ENCODE measurements around the gene OVCA2.

Gene OVCA2

GRCh38 chr17:2034806-2035540 is 6.8 kb upstream of the OVCA2 start:
- DNase-seq, result no peak

GRCh38 chr17:2035541-2036488 is 6.0 kb upstream of the OVCA2 start:
- DNase-seq, result no peak

GRCh38 chr17:2037155-2037554 is 4.7 kb upstream of the OVCA2 start:
- no peak for DNase-seq

DNA sequence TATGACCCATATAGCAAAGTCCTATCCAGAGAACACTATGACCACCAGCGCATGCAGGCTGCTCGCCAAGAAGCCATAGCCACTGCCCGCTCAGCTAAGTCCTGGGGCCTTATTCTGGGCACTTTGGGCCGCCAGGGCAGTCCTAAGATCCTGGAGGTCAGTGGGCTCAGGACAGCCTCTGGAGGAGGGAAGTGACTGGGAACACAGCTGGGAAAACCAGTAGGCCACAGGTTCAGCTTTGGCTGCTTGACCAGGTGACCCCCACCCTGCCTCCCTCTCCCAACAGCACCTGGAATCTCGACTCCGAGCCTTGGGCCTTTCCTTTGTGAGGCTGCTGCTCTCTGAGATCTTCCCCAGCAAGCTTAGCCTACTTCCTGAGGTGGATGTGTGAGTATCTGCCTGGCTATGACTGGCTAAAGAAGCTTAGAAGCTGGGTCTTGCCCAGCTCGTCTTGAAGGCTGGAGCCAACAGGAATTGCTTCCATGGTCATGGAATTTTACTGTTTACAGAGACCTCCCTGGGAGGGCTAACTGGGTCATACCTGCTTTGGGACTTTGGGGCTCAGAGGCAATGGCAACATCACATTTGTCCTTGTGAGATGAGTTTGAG is 1.5 kb upstream of the OVCA2 start:
- no peak for DNase-seq

DNA sequence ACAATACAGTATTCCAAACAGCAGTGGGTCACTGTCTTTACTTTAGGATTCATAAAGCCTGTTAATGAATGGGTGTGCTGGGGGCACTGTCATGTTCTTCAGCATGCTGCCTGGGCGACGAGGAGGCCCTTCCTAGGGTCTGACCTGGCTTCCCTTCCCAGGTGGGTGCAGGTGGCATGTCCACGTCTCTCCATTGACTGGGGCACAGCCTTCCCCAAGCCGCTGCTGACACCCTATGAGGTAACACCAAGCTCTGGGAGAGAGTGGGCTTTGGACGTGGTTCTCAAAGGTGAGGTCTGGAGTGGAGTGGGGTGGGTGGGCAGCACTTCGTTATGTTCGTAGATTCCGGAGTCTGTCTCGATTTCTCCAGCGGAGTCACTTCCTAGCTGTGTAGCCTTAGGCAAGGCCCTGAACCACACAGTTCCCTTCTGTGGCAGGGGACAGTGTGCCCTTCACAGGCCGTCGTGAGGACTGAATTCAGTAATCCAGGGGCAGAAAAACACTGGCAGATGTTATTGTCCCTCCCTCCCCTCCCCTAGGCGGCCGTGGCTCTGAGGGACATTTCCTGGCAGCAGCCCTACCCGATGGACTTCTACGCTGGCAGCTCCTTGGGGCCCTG is 771 bp upstream of the OVCA2 start:
- no peak for DNase-seq

- DNase-seq, result no peak
These were observed 597 bp downstream of the OVCA2 start for GRCh38 chr17:2042390-2042847.

DNA sequence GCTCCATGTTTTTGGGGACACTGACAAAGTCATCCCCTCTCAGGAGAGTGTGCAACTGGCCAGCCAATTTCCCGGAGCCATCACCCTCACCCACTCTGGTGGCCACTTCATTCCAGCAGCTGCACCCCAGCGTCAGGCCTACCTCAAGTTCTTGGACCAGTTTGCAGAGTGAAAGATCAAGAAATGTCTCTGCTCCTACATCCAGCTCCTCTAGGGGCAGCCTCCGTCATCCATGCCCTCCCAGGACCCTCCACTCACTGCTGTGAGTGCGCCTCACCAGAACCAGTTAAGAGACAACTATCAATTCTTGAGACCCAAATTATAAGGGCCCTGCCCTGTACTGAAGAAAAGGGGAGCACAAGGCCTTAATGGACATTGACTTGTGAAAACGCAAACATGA is 1.1 kb downstream of the OVCA2 start:
- DNase-seq, result no peak

GRCh38 chr17:2043785-2044184 is 2.0 kb downstream of the OVCA2 start:
- DNase-seq, result no peak

DNA sequence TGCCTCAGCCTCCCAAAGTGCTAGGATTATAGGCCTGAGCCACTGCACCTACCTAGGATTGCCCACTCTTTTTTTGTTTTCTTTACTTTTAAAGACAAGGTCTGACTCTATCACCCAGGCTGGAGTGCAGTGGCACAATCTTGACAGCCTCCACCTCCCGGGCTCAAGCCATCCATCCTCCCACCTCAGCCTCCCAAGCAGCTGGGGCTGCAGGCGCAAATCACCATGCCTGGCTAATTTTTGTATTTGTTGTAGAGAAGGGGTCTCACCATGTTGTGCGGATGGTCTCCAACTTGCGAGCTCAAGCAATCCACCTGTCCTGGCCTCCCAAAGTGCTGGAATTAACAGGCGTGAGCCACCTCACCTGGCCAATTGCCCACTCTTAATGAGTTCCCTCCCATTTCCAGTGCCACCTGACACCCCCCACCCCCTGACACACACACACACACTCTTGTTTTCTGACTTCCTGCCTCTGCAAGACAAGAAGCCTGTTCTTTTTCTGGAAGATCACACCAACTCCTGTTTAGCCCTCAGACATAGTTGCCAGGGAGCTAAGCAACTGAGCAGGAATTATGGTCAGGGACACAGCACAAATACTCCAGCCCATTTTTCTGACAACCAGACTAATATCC is 2.6 kb downstream of the OVCA2 start:
- no peak for DNase-seq

DNA sequence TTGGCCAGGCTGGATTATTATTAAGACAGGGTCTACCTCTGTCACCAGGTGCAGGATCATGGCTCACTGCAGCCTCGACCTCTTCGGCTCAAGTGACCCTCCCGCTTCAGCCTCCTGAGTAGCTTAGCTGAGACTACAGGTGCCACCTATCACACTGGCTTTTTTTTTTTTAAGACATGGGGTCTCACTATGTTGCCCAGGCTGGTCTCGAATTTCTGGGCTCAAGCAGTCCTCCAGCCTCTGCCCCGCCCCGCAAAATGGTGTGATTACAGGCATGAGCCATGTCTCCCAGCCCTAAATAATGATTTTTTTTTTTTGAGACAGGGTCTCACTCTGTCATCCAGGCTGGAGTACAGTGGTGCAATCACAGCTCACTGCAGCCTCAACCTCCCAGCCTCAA is 5.8 kb downstream of the OVCA2 start:
- no peak for DNase-seq

- no peak for DNase-seq
These were observed 7.0 kb downstream of the OVCA2 start for GRCh38 chr17:2048805-2049204.

- peak; percentile 88 for DNase-seq
These were observed 7.8 kb downstream of the OVCA2 start for GRCh38 chr17:2049333-2050299.

DNA sequence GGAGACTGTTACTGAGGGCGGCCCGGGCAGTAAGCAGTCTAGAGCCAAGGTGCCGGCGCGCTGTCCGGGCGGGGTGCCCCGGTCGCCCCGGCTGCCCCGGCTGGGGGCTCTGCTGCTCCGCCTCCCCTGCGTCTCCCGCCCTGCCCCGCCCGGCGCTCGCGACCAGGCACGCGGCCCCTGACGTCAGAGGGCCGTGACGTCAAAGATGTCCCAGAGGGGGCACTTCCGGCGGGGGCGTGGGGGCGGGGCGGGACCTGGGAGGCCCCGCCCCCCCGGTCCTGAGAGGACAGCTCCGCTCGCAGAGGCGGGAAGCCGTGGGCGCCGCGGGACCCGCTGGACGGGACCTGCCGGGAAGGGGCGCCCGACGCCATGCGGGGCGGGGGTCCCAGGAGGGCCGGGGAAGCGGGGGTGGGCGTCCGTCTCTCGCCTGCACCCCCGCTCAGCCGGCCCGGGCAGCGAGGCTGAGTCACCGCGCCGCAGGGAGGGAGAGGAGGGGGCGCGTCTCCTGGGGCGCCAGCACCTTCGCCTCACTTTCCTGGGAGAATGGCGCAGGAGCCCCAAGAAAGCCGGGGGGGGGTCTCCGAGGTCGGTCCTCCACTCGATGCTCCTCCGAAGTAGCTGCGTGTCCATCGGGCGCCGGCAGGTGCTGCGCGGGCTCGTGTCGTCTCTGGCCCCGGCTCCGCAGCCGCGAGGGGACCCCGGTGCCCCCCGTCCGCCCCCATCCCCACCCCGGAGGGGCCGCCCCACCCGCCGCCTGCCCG is 8.7 kb downstream of the OVCA2 start:
- DNase-seq, result peak; percentile 75

GRCh38 chr17:2051061-2051932 is 9.5 kb downstream of the OVCA2 start:
- DNase-seq, result no peak

DNA sequence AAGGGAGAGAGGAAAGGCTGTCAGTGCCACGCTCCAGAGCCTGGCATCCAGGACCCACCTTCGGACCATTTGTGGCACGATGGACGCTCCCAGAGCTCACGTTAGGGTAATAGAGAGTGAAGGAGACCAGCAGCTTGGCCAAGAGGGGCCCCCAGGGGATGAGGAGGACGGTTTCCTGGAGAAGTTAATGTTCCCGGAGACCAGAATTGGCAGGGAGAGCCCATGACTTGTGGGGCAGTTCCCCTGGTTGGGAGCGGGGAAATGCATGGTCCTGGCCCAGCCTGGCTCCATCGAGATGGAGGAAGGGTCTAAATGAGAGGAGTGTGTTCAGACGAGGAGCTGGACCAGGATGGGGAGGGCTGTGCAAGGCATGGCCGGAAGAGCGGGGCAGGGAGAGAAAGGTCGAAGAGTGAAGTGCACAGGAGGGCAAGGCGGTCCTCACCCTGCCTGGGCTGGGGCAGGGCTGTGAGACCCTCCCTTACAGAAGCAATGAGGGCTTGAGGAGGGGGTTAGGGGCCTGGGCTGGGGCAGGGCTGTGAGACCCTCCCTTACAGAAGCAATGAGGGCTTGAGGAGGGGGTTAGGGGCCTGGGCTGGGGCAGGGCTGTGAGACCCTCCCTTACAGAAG is 10.2 kb downstream of the OVCA2 start:
- DNase-seq, result no peak

DNA sequence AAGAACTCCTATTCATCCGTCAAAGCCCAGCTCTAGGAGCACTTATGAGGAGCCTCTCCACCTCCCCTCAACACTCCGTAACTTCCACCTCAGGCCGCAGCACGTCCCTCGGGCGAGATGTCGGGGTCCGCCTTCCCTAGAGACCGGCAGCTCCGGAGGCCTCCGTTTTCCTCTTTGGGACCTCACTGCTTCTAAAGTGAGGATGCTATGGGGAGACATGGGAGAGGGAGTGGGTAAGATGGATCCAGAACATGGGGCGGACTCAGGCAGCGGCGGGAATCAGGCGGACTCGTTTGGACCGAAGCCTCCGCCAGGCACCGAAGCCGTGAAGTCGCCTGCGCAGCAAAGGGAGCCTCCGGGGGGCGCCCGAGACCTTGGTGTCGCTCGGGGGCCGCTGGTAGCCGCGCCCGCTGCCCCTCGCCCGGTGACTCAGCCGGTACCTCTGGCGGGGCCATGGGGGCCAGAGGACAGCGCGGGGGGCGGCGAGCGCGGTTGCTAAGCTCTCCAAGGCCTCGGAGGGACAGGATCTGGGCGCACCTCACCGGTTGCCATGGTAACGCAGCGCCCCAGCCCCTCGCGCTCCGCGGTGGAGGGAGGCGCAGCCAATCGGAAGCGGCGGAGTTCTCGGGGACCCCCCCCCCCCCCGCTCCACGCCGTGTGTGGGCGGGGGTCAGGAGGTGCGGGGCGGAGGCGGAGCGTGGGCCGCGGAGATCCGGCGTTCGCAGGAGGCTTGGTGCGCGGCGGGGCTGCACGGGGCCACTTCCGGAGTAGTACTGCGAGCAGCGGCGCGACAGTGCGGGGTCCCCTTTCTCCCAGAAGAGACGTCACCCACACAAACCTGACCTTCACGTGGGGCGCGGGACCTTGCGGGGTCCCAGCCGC is 11.8 kb downstream of the OVCA2 start:
- peak; percentile 74 for DNase-seq

GRCh38 chr17:2054262-2054511 is 12.4 kb downstream of the OVCA2 start:
- no peak for DNase-seq
